A172 (cell line): ENCODE measurements around the gene POLA1. TPM values are rescaled to one million over a fixed set of nuclear protein-coding genes. Genes with fewer than 3 reads are reported as not detected.
A peak's percentile ranks its signal among the peaks of the same experiment; 100 is the strongest.
"Not testable (repeated sequence)": the region's sequence is repeated elsewhere in the genome, so short reads cannot be mapped to it uniquely, and the experiment has no call there.

Source experiments
- DNase-seq: peaks from one replicate; pipeline ENCODE4 v3.0.0-alpha.2; 2015; ENCODE audit warnings: low spot score
- total RNA-seq: library from RNA; depleted of rRNA; stranded (reverse); fragments of >200 nt; shearing (Covaris generic); gene quantifications from 2 replicates; pipeline ENCODE4 v1.2.3, GENCODE V29; 2014; rRNA removed

POLA1 gene
- total RNA-seq, result 31.3 and 34.1 TPM in 2 replicates

GRCh38 chrX:24693453-24694202 lies at the start of gene POLA1:
POLA1 (plus strand) TSS chrX:24693918; CDS start chrX:24693962, 44 bp downstream.
- peak; percentile 97 for DNase-seq

DNA sequence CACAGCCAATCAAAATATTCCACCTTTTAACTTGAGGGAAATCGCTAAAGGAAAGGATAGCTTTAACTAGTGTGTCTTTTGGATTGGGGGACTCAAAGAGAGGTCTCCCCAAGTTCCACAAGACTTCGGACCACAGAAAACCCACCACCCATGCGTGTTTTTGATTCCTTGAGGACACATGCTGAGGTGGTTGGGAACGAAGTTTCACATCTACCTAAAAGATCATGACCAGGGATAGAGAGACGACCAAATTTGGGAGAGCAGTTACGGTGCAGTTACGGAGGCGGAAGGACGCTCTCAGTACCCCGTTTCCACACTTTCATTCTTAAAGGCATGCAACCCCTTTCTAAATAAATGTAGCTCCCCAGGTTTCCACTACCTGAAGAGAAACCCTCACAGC lies 47.7 kb upstream of the POLA1 start:
- DNase-seq, result no peak

- no peak for DNase-seq
Observed at GRCh38 chrX:24646745-24647182, 47.0 kb upstream of the POLA1 start.

- no peak for DNase-seq
Observed at GRCh38 chrX:24647257-24648058, 46.3 kb upstream of the POLA1 start, which contains the start of gene PCYT1B. PCYT1B (minus strand) TSS chrX:24647347; CDS start chrX:24647105, 242 bp downstream.

DNA sequence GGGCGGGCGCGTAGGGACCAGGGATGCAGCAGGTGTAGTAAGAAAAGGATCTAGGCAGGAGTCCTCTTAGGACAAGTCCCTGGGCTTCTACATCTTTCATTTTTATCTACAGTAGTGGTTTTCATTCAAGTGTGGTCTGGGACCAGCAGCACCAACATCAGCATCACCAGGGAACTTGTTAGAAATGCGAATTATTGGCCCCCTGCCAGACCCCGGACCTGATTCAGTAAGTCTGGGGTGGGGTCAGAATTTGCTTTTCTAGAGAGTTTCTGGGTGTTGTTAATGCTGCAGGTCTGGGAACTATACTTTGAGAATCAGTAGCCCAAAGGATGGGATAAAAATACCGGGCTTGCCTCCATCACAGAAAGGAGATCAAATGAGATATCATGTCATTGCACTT lies 45.2 kb upstream of the POLA1 start:
- no peak for DNase-seq

DNA sequence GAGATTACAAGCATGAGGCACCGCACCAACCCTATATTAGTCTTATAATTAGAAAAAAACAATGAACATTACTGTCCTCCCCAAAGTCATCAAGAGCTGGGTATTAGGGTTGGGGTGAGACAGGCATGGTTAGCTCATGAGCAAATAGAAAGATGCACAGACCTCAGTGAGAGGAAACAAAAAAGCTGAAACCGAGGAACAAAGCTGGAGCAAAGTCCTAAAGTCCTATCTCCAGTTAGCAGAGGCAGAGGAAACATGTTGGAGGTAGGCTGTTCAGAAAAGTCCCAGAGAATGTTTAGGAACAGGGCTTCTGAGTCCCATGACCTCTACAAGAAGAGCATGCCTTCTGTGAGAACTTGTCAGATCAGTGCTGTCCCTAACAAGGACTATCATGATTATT lies 41.9 kb upstream of the POLA1 start:
- DNase-seq, result no peak

DNA sequence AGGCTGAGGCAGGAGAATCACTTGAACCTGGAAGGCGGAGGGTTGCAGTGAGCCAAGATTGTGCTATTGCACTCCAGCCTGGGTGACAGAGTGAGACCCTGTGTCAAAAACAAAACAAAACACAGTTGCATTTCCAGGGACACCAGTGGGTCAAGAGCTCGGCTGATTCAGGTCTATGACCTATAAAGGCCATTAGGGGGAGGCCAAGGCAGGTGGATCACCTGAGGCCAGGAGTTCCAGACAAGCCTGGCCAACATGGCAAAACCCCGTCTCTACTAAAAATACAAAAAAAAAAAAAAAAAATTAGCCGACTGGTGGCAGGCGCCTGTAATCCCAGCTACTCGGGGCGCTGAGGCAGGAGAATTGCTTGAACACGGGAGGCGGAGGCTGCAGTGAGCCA lies 38.0 kb upstream of the POLA1 start:
- not testable (repeated sequence) for DNase-seq

- no peak for DNase-seq
Observed at GRCh38 chrX:24657671-24658386, 35.9 kb upstream of the POLA1 start.

- no peak for DNase-seq
Observed at GRCh38 chrX:24658421-24658820, 35.3 kb upstream of the POLA1 start.

- no peak for DNase-seq
Observed at GRCh38 chrX:24659106-24659505, 34.6 kb upstream of the POLA1 start.

- no peak for DNase-seq
Observed at GRCh38 chrX:24659646-24660045, 34.1 kb upstream of the POLA1 start.

DNA sequence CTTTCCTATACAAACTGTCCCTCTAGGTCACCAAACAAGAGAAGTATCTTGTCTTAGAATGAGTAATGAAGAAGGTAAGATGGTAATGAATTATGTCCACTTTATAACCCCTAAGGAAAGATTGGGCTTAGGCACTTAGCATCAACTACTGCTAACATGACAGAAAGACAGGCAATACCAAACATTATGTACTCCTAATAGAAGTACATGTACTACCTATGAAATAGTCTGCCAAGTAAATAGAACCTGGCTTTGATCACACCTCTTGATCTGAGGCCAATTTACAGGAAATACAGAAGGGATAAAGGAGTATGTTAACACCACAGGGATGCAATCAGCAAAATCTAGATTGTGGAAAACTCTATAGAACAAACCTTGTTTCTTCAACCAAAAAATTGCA lies 32.4 kb upstream of the POLA1 start:
- no peak for DNase-seq

DNA sequence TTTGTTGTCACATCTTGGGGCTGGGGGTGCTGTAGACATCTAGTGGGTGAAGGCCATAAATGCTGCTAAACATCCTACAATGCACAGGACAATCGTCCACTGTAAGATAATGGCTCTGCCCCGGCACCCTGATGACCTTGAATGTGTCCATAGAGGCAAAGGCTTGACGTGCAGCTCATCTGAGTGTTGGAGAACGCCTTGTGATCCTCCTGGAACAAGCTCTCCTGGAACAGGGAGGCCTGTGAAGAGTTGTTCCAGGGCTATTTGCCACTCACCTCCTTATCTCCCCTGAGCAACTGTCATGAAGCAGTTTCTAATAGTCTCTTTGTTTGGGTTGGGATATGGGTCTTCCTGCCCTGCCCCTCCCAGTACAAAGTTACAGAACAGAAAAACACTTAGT lies 31.4 kb upstream of the POLA1 start:
- DNase-seq, result no peak

- DNase-seq, result no peak
Observed at GRCh38 chrX:24668111-24668510, 25.6 kb upstream of the POLA1 start.

DNA sequence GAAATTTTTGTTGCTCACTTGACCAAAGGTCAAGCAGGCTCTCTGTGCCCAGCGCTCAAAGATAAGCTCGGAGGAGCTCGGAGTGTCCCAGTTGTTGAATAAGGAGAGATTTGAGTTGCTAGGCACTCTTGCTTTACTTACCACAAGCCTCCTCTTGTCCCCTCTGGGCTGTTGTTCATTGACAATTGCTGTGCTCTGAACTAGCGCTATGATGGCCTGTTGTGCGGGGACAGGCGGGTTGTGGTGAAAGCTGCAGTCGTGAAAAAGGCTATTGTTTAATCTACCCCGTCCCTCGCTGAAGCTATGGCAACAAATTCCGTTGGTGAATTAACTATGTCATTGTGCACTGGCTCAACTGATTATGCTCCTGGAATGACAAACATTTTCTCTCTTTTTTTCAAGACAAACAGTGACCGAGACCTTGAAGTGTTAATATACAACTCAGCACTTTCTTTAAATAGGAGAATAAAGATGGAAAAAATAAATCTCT lies 21.0 kb upstream of the POLA1 start:
- DNase-seq, result no peak

- no peak for DNase-seq
Observed at GRCh38 chrX:24673424-24673823, 20.3 kb upstream of the POLA1 start.

DNA sequence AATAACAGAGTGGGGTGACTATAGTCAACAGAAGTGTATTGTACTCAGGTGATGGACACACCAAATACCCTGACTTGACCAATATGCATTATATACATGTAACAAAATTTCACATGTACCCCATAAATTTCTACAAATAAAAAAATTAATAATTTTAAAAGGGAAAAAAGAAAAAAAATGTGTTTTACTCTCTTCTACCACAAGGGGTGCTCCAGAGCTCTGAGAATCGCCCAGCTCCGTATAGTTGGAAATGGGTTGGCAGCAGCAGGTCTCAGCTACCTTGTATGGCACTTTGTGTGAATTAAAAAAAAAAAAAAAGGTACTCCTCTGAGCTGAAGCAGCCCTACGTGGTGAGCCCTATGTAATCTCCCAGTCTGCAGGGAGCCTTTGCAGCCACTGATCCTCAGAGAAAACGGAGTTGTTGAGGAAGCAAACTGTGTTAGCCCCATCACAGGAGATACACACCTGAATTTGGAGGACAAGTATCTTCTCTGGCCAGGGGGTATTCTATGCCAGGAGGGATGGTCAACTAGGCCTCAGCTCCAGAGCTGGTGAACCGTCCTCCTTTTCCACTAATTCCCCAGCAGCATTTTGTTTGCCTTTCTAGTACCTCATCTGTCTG lies 17.2 kb upstream of the POLA1 start:
- DNase-seq, result no peak

- no peak for DNase-seq
Observed at GRCh38 chrX:24682739-24683432, 10.8 kb upstream of the POLA1 start.

GRCh38 chrX:24684048-24684447 lies 9.7 kb upstream of the POLA1 start:
- DNase-seq, result no peak

GRCh38 chrX:24692305-24692704 lies 1.4 kb upstream of the POLA1 start:
- DNase-seq, result no peak

- DNase-seq, result no peak
Observed at GRCh38 chrX:24694825-24695224, 1.1 kb downstream of the POLA1 start.
